ENCODE measurements around the gene PRRT3. TPM values are rescaled to one million over a fixed set of nuclear protein-coding genes. Genes with fewer than 3 reads are reported as not detected.

The PRRT3 gene
- total and polyA plus RNA-seq, 5 donors: 1.2 to 2.1 (median 1.5) TPM

DNA sequence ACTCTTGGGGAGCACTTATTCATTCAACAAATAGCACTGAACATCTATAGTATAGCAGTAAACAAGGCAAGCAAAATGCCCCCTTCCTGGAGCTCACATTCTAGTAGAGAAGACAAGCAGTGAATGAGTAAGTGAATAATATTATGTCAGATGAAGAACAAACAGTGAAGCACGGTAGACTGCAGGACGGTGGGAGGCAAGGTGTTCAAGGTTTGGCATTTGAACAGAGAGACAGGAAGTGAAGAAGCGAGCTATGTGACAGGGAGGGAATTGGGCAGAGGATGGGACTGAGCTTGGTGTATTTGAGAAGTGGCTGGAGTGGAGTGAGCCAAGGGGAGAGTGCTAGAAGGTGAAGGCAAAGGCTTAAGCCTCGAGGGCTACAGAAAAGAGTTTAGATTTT lies 17.2 kb downstream of the PRRT3 start:
- Histone ChIP-seq H3K9me3 (ENCODE audit: control insufficient read depth, low read length) (no peaks in the 10 kb centered on the region), H3K27ac (ENCODE audit: low read length) (no peak overlapping the region), H3K27me3 (ENCODE audit: control insufficient read depth, insufficient read depth) (no peaks in the 10 kb centered on the region), H3K4me3 (ENCODE audit: low read length) (peak overlapping the region; percentile 63), H3K4me1 (ENCODE audit: control insufficient read depth, insufficient read depth, low read length) (peaks cover 9% of the 10 kb centered on the region)
- DNase-seq (no peak), ATAC-seq (no peak)
- WGBS: 63% methylated on average over 4 of the region's 4 CpGs
- intact Hi-C loops (cut with DNase I): no loop called here

DNA sequence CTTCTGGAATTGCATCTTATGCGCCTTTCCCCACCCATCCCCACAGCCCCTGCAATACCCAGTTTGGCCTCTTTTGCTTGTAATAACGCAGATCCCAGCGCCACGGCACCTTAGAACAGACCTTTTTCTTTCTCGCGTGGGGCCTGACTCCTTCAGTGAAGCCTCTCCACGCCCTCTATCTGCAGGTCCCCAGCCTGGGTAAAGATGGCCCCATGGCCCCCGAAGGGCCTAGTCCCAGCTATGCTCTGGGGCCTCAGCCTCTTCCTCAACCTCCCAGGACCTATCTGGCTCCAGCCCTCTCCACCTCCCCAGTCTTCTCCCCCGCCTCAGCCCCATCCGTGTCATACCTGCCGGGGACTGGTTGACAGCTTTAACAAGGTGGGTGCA lies 18.0 kb downstream of the PRRT3 start:
- peak overlapping the region; percentile 86 for H3K27ac ChIP-seq (ENCODE audit: low read length)
- DNase-seq: peak in 1 of 3 donors; percentile 53
- intact Hi-C loops (cut with DNase I): no loop called here
- H3K4me3 ChIP-seq (ENCODE audit: low read length): peak overlapping the region; percentile 63
- H3K4me1 ChIP-seq (ENCODE audit: control insufficient read depth, insufficient read depth, low read length): peaks cover 9% of the 10 kb centered on the region
- WGBS: 15% methylated on average over 11 of the region's 11 CpGs
- no peaks in the 10 kb centered on the region for H3K9me3 ChIP-seq (ENCODE audit: control insufficient read depth, low read length)
- peak in 1 of 2 donors; percentile 0 for ATAC-seq
- no peaks in the 10 kb centered on the region for H3K27me3 ChIP-seq (ENCODE audit: control insufficient read depth, insufficient read depth)

DNA sequence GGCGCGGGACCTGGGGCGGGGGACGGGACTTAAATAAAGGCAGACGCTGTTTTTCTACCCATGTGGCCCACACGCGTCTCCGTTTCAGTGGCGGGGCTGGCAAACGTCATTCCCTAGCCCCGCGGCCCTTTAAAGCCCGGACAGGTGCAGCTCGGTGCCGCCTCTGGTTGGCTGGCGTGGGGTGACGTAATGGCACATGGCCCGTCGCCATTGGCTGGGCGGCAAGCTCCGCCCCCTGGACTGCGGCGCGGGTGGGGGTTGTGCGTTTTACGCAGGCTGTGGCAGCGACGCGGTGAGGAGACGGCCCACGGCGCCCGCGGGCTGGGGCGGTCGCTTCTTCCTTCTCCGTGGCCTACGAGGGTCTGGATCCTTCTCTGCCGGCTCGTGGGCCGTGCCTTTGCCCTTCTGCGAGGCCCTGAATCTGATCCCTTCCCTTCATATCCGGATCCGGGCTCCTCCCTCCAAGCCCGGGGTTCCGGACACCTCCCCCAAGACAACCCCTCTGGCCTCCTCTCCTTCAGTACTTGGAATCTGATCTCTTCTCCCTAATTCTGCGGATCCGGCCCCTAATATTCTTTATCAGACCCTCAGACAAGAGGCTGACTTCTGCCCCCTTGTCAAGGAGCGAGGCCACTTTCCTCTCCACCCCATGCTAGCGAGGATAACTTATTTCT lies 18.5 kb downstream of the PRRT3 start, which contains the start of gene CRELD1:
CRELD1 (plus strand) TSS at position 274 of the 674 bp plus-strand sequence. CDS start 605 bp downstream, outside the sequence.
- Histone ChIP-seq H3K4me3 (ENCODE audit: low read length) (peak within 1 kb of the TSS; percentile 63), H3K4me1 (ENCODE audit: control insufficient read depth, insufficient read depth, low read length) (peaks cover 9% of the 10 kb centered on the region), H3K9me3 (ENCODE audit: control insufficient read depth, low read length) (no peaks in the 10 kb centered on the region), H3K27ac (ENCODE audit: low read length) (peak within 1 kb of the TSS; percentile 86), H3K27me3 (ENCODE audit: control insufficient read depth, insufficient read depth) (no peaks in the 10 kb centered on the region)
- intact Hi-C loops (cut with DNase I): no loop called here
- DNase-seq (peak; percentile 94 to 98 (median 98)), ATAC-seq (peak; percentile 96)
- WGBS: under 1% methylated on average over 50 of the region's 50 CpGs

- Histone ChIP-seq H3K4me1 (ENCODE audit: control insufficient read depth, insufficient read depth, low read length) (peaks cover 9% of the 10 kb centered on the region), H3K9me3 (ENCODE audit: control insufficient read depth, low read length) (no peaks in the 10 kb centered on the region), H3K27ac (ENCODE audit: low read length) (peak overlapping the region; percentile 55), H3K27me3 (ENCODE audit: control insufficient read depth, insufficient read depth) (no peaks in the 10 kb centered on the region), H3K4me3 (ENCODE audit: low read length) (peak overlapping the region; percentile 63)
- intact Hi-C loops (cut with DNase I): no loop called here
- ATAC-seq (peak; percentile 87 to 91), DNase-seq (peak; percentile 86 to 94 (median 93))
- WGBS: under 1% methylated on average over 77 of the region's 77 CpGs
These were observed 19.2 kb downstream of the PRRT3 start for GRCh38 chr3:9932843-9933560.

GRCh38 chr3:9932535-9932842 lies 19.7 kb downstream of the PRRT3 start:
- Histone ChIP-seq H3K27me3 (ENCODE audit: control insufficient read depth, insufficient read depth) (no peaks in the 10 kb centered on the region), H3K9me3 (ENCODE audit: control insufficient read depth, low read length) (no peaks in the 10 kb centered on the region), H3K4me3 (ENCODE audit: low read length) (peak overlapping the region; percentile 63), H3K27ac (ENCODE audit: low read length) (peak overlapping the region; percentile 38), H3K4me1 (ENCODE audit: control insufficient read depth, insufficient read depth, low read length) (peaks cover 9% of the 10 kb centered on the region)
- DNase-seq (no peak), ATAC-seq (no peak)
- intact Hi-C loops (cut with DNase I): no loop called here
- 4% methylated on average over 13 of the region's 13 CpGs for WGBS

DNA sequence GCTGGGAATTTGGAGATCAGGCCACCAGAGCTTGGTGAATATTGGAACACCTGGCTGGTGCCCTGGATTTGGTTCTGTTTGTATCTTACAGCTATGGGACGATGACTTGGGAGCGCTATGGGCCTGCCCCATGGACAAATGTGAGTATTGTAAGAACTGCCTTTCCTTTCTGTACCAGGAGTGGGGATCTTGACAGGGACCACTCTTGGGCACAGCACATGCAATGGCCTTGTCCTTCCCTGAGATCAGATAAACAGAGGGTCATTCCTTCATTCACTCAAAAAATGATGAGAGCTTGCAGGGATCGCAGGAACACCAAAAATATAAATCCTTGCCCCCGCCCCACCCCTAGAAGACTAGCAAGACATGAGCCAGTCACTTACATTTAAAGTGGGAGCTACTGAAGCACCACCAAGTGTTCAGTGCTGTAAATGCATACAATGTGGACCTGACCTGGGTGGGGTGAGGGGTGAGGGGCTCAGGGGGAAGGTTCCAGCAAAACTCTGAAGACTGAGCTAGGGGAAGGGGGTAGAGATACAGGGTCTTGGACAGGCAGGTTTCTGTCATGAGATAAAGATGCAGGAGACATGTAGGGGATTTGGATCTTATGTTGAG lies 21.3 kb downstream of the PRRT3 start:
- Histone ChIP-seq H3K27me3 (ENCODE audit: control insufficient read depth, insufficient read depth) (no peaks in the 10 kb centered on the region), H3K27ac (ENCODE audit: low read length) (no peak overlapping the region), H3K9me3 (ENCODE audit: control insufficient read depth, low read length) (no peaks in the 10 kb centered on the region), H3K4me1 (ENCODE audit: control insufficient read depth, insufficient read depth, low read length) (peaks cover 9% of the 10 kb centered on the region), H3K4me3 (ENCODE audit: low read length) (no peak overlapping the region)
- ATAC-seq (no peak), DNase-seq (no peak)
- intact Hi-C loops (cut with DNase I): no loop called here
- 94% methylated on average over 4 of the region's 4 CpGs for WGBS

GRCh38 chr3:9928158-9928557 lies 24.1 kb downstream of the PRRT3 start:
- 94% methylated on average over 23 of the region's 23 CpGs for WGBS
- Histone ChIP-seq H3K4me3 (ENCODE audit: low read length) (no peak overlapping the region), H3K27me3 (ENCODE audit: control insufficient read depth, insufficient read depth) (no peaks in the 10 kb centered on the region), H3K9me3 (ENCODE audit: control insufficient read depth, low read length) (no peaks in the 10 kb centered on the region), H3K27ac (ENCODE audit: low read length) (no peak overlapping the region), H3K4me1 (ENCODE audit: control insufficient read depth, insufficient read depth, low read length) (no peaks in the 10 kb centered on the region)
- intact Hi-C loops (cut with DNase I): no loop called here
- DNase-seq (peak in 1 of 3 donors; percentile 55), ATAC-seq (no peak)

DNA sequence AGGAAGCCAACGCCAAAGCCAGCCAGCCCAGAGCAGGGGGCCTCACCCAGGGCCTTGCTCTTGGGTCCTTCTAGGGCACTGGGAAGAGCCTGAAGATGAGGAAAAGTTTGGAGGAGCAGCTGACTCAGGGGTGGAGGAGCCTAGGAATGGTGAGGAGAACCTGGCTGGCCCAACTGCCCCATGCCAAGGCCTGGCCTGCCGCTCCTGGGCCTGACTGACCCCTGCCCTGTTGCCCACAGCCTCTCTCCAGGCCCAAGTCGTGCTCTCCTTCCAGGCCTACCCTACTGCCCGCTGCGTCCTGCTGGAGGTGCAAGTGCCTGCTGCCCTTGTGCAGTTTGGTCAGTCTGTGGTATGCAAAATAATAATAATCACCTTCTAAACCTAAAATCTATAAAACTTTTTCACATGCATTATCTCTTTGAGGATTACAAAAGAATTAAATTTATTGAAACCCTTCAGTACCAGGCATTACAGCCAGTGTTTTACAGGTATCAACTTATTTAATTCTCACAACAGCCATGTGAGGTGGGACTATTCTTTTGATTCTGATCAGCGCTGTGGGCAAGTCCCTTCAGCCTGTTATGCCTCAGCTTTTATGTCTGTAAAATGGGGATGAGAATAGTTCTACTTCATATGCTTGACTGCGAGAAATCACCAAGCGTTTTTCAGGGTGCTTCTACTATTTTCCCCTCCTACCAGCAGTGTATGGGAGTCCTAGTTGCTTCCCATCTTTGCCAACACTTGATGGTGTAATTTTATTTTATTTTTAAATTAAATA lies 33.8 kb downstream of the PRRT3 start:
- DNase-seq (peak in 1 of 3 donors; percentile 54), ATAC-seq (no peak)
- Histone ChIP-seq H3K9me3 (ENCODE audit: control insufficient read depth, low read length) (no peaks in the 10 kb centered on the region), H3K27ac (ENCODE audit: low read length) (no peak overlapping the region), H3K27me3 (ENCODE audit: control insufficient read depth, insufficient read depth) (no peaks in the 10 kb centered on the region), H3K4me3 (ENCODE audit: low read length) (no peak overlapping the region), H3K4me1 (ENCODE audit: control insufficient read depth, insufficient read depth, low read length) (peaks cover 6% of the 10 kb centered on the region)
- 94% methylated on average over 8 of the region's 8 CpGs for WGBS
- intact Hi-C loops (cut with DNase I): loop anchor here in 1 of 4 donors (10.0 kb wide), 1 partner anchor 74 kb away; the partner anchor contains the start of gene RPUSD3

DNA sequence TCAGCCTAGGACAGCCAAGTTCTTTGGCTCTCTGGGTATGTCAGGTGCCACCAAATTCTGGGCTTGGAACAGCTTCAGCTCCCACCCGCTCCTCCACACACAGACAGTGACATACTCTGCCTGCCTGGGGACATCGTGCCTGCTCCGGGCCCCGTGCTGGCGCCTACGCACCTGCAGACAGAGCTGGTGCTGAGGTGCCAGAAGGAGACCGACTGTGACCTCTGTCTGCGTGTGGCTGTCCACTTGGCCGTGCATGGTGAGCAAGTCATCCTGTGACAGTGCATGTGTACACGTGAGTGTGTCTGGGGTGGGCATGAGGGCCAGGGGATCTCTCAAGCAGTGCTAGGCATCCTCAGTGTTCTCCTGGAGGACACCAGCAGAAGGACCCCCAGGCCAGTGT lies 34.4 kb downstream of the PRRT3 start:
- Histone ChIP-seq H3K27me3 (ENCODE audit: control insufficient read depth, insufficient read depth) (no peaks in the 10 kb centered on the region), H3K27ac (ENCODE audit: low read length) (no peak overlapping the region), H3K9me3 (ENCODE audit: control insufficient read depth, low read length) (no peaks in the 10 kb centered on the region), H3K4me1 (ENCODE audit: control insufficient read depth, insufficient read depth, low read length) (peaks cover 6% of the 10 kb centered on the region), H3K4me3 (ENCODE audit: low read length) (peak overlapping the region; percentile 35)
- ATAC-seq (no peak), DNase-seq (peak in 1 of 3 donors; percentile 60)
- 66% methylated on average over 10 of the region's 10 CpGs for WGBS
- intact Hi-C loops (cut with DNase I): loop anchor here in 1 of 4 donors (10.0 kb wide), 1 partner anchor 73 kb away; the partner anchor contains the start of gene RPUSD3

GRCh38 chr3:9916734-9917680 lies 35.2 kb downstream of the PRRT3 start, which contains the start of gene IL17RC:
TSS of gene IL17RC (plus strand) at chr3:9917098. CDS start at chr3:9917316, 218 bp downstream.
- ATAC-seq: peak; percentile 91 to 93
- Histone ChIP-seq H3K4me3 (ENCODE audit: low read length) (peak within 1 kb of the TSS; percentile 35), H3K27me3 (ENCODE audit: control insufficient read depth, insufficient read depth) (no peaks in the 10 kb centered on the region), H3K4me1 (ENCODE audit: control insufficient read depth, insufficient read depth, low read length) (peaks cover 6% of the 10 kb centered on the region), H3K27ac (ENCODE audit: low read length) (peak within 1 kb of the TSS; percentile 77), H3K9me3 (ENCODE audit: control insufficient read depth, low read length) (no peaks in the 10 kb centered on the region)
- 10% methylated on average over 19 of the region's 19 CpGs for WGBS
- intact Hi-C loops (cut with DNase I): loop anchor here in 1 of 4 donors (10.0 kb wide), 1 partner anchor 72 kb away; the partner anchor contains the start of gene RPUSD3
- peak; percentile 90 to 94 (median 94) for DNase-seq
